ENCODE data around the gene NSMF.

NSMF gene

GRCh38 chr9:137460363-137461315 lies 1.5 kb upstream of the NSMF start:
- H3K4me3 ChIP-seq (ENCODE audit: low read depth, low read length), result no peak overlapping the region
- ChIA-PET POLR2A (interaction anchor here (0.8 kb wide), 1 partner anchor 38 kb away, joined by 3 read pairs; the partner anchor contains the start of genes EXD3 and NOXA1), CTCF (no interaction called here)
- peaks cover 6% of the 10 kb centered on the region for H3K4me1 ChIP-seq (ENCODE audit: control insufficient read depth, insufficient read depth, low read length)
- peak; percentile 11; the same call in 1 of the 2 replicates for TF ChIP-seq SP2 (tag by site-specific recombination; IDR thresholded peaks at IDR 0.05)
- TF ChIP-seq SCRT2 (tag by site-specific recombination; IDR thresholded peaks at IDR 0.05), result no peak
- TF ChIP-seq ZNF654 (tag by site-specific recombination; IDR thresholded peaks at IDR 0.05; ENCODE audit: low read depth), result no peak
- TF ChIP-seq ZBTB20 (tag by site-specific recombination; IDR thresholded peaks at IDR 0.05), result 0 out of 2 replicates have a peak, but pooled peaks have one; percentile 10
- H3K27ac ChIP-seq (ENCODE audit: extremely low read depth, low read depth, low read length), result 0 out of 2 replicates have a peak overlapping the region, but pooled peaks have one; percentile 41
- H3K36me3 ChIP-seq (ENCODE audit: control insufficient read depth in 2 of 2, insufficient read depth in 1 of 2, low read length in 2 of 2), result peaks cover 0 to 24% of the 10 kb centered on the region in 2 experiments; a peak in 1 of 3 replicates
- no peaks in the 10 kb centered on the region for H3K9me3 ChIP-seq (ENCODE audit: control insufficient read depth, insufficient read depth, low read depth, low read length)

- Histone ChIP-seq H3K27ac (ENCODE audit: extremely low read depth, low read depth, low read length) (peak overlapping the region; percentile 41; the same call in 1 of the 2 replicates), H3K9me3 (ENCODE audit: control insufficient read depth, insufficient read depth, low read depth, low read length) (no peaks in the 10 kb centered on the region), H3K4me3 (ENCODE audit: low read depth, low read length) (peak overlapping the region; percentile 36), H3K36me3 (ENCODE audit: control insufficient read depth in 2 of 2, insufficient read depth in 1 of 2, low read length in 2 of 2) (peaks cover 0 to 32% of the 10 kb centered on the region in 2 experiments; a peak in 1 of 3 replicates), H3K4me1 (ENCODE audit: control insufficient read depth, insufficient read depth, low read length) (peaks cover 6% of the 10 kb centered on the region)
- ChIA-PET POLR2A (interaction anchor here (0.6 to 1.0 kb wide), 23 partner anchors 10 to 669 kb away, joined by 3 to 10 read pairs (median 3); partner anchors contain the start of genes ARRDC1, ENTPD8, EXD3 and MAN1B1), CTCF (interaction anchor here (0.7 kb wide), 1 partner anchor 133 kb away, joined by 3 read pairs; no protein-coding TSS in a partner anchor)
- TF ChIP-seq KLF17 (tag by site-specific recombination; IDR thresholded peaks at IDR 0.05) (no peak), ZSCAN4 (tag by site-specific recombination; IDR thresholded peaks at IDR 0.05) (no peak), ZFP41 (tag by site-specific recombination; IDR thresholded peaks at IDR 0.05; ENCODE audit: borderline replicate concordance) (no peak), REST (tag by site-specific recombination; IDR thresholded peaks at IDR 0.05) (no peak), ZNF623 (tag by site-specific recombination; IDR thresholded peaks at IDR 0.05) (no peak), SCRT2 (tag by site-specific recombination; IDR thresholded peaks at IDR 0.05) (peak; percentile 92), ZNF292 (tag by site-specific recombination; IDR thresholded peaks at IDR 0.05; ENCODE audit: borderline replicate concordance, low read depth) (no peak), ZBTB48 (tag by site-specific recombination; IDR thresholded peaks at IDR 0.05) (peak; percentile 77), KLF8 (tag by site-specific recombination; IDR thresholded peaks at IDR 0.05) (peak; percentile 7; the same call in 1 of the 2 replicates), YY1 (tag by site-specific recombination; IDR thresholded peaks at IDR 0.05) (no peak), ZNF221 (tag by site-specific recombination; IDR thresholded peaks at IDR 0.05; ENCODE audit: borderline replicate concordance) (no peak), ZNF48 (tag by site-specific recombination; IDR thresholded peaks at IDR 0.05) (no peak), OVOL3 (tag by site-specific recombination; IDR thresholded peaks at IDR 0.05) (no peak), ZBTB7A (tag by site-specific recombination; IDR thresholded peaks at IDR 0.05; ENCODE audit: low read depth) (no peak), ZNF549 (tag by site-specific recombination; IDR thresholded peaks at IDR 0.05) (no peak), ZNF660 (tag by site-specific recombination; IDR thresholded peaks at IDR 0.05) (no peak), ZBTB8A (tag by site-specific recombination; IDR thresholded peaks at IDR 0.05) (peak; percentile 49; the same call in 1 of the 2 replicates), ZNF585B (tag by site-specific recombination; IDR thresholded peaks at IDR 0.05) (no peak), ZNF580 (tag by site-specific recombination; IDR thresholded peaks at IDR 0.05) (no peak), SP3 (tag by site-specific recombination; IDR thresholded peaks at IDR 0.05) (peak; percentile 7), ELK4 (IDR thresholded peaks at IDR 0.05; ENCODE audit: borderline replicate concordance, low read depth, low read length) (no peak), ZNF354C (tag by site-specific recombination; IDR thresholded peaks at IDR 0.05; ENCODE audit: borderline replicate concordance, low read depth) (no peak)
Observed at GRCh38 chr9:137459601-137460362, 648 bp upstream of the NSMF start.

Data from HEK293 (cell line).